GM18951 (cell line): Measurements from ENCODE around the gene TAS2R40.
"Not testable (repeated sequence)": the region's sequence is repeated elsewhere in the genome, so short reads cannot be mapped to it uniquely, and the experiment has no call there.

Experiments
- POLR2A ChIP-seq: IDR thresholded peaks from 4 replicates; pipeline ENCODE4 v1.6.1; 2011; ENCODE audit warnings: mild to moderate bottlenecking; ENCODE audit not compliant: insufficient read length, insufficient read depth; ENCODE audit errors: extremely low read depth
- in situ Hi-C: fragments of 300-500 bp; cut with MboI; formaldehyde crosslinking; loops from one replicate; pipeline ENCODE4 v1.12.0; 2022; ENCODE audit warnings: low sequenced_read_pairs, mixed read lengths, inconsistent platforms; ENCODE audit not compliant: unreplicated experiment

The TAS2R40 gene

DNA sequence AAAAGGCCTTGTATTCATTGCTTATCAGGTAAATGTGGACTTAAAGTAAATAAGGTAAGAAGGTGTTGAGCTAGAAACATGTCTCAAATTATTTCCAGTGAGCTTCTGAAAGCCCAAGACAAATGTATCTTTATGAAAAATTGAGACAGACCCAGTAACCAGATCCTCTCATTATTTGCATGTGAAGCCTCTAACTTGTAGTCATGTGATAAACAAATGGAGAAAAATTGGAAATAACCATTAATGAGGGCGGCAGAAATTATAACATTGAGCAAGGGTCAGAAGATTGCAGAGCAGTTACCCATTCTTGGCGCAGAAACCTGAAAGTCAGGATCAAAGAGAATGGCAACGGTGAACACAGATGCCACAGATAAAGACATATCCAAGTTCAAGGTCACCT lies at the start of gene TAS2R40:
TAS2R40 (plus strand) TSS at position 301 of the 400 bp plus-strand sequence; CDS start at position 343, 42 bp downstream.
- in situ Hi-C loops: loop anchor here (25.0 kb wide), 1 partner anchor 359 kb away; the partner anchor contains the start of gene EPHB6
- TF ChIP-seq POLR2A: no peak

DNA sequence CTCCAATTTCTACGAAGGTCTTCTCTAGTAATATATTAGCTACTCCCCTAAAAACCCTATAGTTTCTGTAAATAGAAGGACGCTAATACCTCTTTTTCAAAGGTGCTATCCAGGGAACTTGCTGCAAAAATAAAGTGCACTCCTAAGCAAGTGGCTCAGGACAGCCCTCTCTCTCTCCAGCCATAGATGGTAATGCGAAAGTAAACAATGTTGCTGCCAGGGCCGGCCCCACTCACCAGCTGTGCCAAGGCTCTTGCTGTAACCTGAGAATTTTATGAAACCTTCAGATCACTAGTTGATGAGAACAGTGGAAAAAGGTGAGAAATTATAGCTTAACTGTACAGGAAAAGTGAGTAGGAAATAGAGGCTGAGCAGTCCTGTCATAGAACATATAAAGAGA lies 49.5 kb upstream of the TAS2R40 start:
- TF ChIP-seq POLR2A: no peak
- in situ Hi-C loops: no loop called here

DNA sequence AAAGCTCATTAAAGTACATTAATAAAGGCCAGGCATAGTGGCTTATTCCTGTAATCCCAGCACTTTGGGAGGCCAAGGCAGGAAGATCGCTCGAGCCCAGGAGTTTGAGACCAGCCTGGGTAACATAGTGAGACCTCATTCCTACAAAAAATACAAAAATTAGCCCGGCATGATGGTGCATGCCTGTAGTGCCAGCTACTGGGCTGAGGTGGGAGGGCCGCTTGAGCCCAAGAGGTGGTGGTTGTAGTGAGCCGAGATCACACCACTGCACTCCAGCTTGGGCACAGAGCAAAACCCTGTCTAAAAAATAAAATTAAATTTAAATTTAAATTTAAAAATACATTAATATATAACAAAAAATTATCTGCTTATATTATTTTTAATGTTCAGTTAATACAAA lies 45.7 kb upstream of the TAS2R40 start:
- no peak for TF ChIP-seq POLR2A
- in situ Hi-C loops: no loop called here

DNA sequence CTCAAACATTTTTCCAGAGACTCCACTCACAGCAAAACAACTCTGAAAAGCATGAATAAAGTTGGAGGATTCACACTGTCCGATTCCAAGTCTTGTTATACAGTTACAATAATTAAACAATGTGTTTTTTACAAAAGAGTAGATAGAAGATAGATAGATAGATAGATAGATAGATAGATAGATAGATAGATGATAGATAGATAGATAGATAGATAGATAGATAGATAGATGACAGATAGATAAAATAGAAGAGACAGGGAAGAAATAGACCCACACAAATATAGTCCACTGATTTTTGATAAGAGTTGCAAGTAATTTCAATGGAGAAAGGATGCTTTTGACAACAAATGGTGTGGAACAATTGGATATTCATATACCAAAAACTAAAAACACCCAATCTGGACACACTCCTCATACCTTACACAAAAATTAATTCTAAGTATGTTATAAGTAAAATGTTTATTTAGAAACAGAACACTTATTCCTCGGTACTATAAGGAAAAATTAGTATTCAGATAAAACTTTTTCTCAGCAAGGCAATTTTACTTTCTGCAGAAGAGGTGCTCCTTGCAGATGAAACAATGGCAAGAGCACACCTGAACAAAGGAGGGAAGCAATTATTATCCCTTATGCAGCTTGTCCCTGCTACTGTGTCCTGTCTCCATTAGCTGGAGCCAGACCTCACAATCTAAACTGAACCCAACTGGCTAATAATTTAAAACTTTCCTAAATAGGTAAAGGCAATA lies 44.3 kb upstream of the TAS2R40 start:
- TF ChIP-seq POLR2A: no peak
- in situ Hi-C loops: no loop called here

DNA sequence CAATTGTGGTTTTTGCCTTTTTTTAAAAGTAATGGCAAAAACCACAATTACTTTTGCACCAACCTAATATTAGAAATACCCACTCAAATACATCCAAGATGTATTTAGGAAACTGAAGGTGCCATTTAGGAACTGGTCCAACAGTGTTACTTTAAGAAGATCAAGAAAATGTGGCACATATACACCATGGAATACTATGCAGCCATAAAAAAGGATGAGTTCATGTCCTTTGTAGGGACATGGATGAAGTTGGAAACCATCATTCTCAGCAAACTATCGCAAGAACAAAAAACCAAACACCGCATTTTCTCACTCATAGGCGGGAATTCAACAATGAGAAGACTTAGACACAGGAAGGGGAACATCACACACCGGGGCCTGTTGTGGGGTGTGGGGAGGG lies 41.1 kb upstream of the TAS2R40 start:
- in situ Hi-C loops: not testable (repeated sequence)

DNA sequence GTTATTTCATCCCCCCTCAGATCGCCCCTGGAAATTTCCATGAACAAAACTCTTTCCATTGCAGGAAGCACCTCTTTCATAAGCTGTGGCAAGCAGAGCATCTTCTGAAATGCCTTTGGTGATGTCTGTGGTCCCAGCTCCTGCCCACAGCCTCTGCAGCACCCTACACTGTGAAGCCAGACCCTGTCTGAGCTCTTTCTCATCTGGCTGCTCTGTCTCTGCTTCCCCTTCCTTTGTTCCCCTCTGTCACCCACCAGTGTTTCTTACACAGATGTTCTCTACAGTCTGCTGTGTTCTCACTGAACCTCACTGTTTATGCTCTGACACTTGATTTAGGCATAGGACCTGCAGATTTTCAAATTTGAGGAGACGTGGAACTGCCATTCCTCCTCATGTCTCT lies 40.5 kb upstream of the TAS2R40 start:
- in situ Hi-C loops: no loop called here
- TF ChIP-seq POLR2A: no peak

DNA sequence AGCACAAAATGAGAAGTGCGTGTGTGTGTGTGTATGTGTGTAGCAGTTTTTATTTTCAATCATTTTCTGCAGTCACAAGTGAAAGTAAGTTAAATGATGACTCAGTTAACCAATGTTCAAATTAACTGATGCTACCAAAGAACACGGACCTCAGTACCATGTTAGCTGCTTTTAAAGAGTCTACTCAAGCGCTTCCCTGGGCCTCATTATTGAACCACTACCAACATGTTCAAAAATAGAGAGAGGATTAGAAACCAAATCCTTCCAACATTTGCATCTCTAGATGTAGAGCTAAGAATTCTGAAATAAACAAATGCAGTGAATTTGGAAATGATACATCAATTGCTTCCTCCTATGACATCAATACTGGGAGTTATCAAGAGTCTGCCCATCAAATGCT lies 38.8 kb upstream of the TAS2R40 start, which contains the start of gene TAS2R39:
TAS2R39 (plus strand) TSS at position 396 of the 400 bp plus-strand sequence; CDS start at position 396, 0 bp downstream.
- no peak for TF ChIP-seq POLR2A
- in situ Hi-C loops: no loop called here

DNA sequence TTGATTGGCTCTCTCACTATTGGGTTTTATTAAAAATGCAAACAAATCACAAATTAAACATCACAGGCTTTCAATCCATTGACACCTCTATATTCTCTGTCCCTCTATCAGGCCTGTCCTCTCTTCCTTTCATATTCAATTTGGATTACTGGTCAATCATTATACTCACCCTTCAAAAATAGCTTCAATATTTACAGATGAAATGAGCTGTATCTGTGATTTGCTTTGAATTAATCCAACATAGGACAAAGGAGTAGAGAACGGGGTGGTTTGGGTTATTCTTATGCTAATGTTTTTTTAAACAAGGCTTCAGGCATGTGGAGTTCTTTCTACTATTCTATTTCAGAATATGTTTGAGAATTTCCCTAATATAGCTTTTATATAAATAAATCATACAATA lies 36.3 kb upstream of the TAS2R40 start:
- in situ Hi-C loops: no loop called here
- no peak for TF ChIP-seq POLR2A

DNA sequence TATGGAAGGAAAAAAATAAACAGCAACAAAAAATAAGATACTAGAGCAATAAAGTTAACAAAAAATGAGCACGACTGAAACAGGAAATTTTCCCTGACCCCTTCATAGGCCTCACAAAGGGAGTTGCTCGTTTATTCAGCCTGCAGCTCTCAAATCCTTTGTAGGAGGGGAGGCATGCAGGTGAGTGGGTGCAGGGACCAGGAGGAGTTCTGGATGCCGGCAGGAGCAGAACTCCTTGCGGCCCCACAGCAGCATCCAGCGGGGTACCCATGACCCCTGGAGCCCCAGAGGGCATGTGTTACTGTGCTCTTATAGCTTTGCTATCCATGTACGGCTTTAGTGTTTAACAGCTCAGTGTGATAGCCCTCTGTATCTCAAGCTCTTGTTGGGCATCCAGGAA lies 32.8 kb upstream of the TAS2R40 start:
- no peak for TF ChIP-seq POLR2A
- in situ Hi-C loops: no loop called here

DNA sequence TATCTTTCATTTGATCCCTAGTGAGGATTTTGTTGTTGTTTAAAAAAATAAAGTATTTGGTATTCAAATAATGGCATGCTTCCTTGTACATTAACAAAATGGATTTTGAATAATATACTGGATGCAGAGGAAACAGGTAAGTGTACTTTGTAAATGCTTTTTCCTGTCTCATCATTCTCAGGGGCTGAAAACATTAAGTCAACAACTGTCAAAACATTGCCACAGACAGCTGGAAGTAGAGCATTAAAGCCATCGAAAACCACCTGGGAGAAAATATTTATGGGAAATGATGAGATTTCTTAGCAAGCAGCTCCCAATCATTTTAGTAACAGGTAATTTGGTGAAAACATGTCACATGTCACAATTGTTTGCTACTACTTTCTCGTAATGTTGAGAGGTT lies 28.0 kb upstream of the TAS2R40 start:
- in situ Hi-C loops: no loop called here
- TF ChIP-seq POLR2A: no peak

DNA sequence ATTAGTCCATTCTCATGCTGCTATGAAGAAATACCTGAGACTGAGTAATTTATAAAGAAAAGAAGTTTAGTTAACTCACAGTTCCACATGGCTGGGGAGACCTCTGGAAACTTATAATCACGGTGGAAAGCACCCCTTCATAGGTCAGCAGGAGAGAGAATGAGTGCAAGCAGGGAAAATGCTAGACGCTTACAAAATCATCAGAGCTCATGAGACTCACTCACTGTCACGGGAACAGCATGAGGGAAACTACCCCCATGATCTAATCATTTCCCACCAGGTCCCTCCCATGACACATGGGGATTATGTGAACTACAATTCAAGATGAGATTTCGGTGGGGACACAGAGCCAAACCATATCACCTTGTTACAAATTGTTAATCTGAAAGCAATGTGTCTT lies 22.8 kb upstream of the TAS2R40 start:
- no peak for TF ChIP-seq POLR2A

DNA sequence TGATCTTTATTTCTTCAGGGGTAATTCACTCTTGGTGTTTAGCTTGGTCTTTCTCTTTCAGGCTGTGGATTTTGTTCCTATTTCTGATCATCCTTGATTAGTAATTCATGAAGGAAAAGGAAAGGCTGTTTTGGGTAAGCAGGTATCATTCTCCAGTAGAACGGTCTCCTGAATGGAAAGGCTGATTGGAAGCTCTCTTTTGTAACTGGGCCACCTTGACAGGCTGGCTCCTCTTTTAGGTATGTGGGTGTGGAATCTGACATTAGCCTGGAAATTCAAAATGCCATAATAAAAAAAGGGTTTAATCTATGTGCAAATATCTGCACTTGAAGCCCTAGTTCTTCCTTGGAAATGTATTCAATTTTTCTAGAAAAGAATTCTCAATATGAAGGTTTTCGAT lies 19.7 kb upstream of the TAS2R40 start:
- in situ Hi-C loops: loop anchor here (25.0 kb wide), 1 partner anchor 340 kb away; the partner anchor contains the start of gene EPHB6
- TF ChIP-seq POLR2A: no peak

More for the DNA sequence above, 22.8 kb upstream of the TAS2R40 start:
- in situ Hi-C loops: no loop called here

DNA sequence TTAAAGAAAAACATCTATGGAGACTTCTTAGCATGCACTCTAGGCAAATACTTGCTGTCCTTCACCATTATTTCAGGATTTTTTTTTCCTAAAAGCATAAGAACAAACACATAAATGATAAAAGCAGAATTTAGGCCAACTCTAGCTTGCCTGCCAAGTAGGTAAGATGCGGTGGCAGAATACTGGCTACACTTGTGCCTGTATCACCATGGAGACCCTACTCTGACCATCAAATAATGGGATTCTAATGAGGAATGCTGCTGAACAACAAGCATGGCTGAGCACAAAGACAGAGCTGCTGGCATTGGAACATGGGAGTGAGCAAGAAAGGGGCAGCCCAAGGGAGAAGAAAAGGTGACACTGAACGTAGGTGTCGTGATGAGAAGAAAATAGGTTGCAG lies 18.5 kb upstream of the TAS2R40 start:
- in situ Hi-C loops: loop anchor here (25.0 kb wide), 1 partner anchor 341 kb away; the partner anchor contains the start of gene EPHB6
- no peak for TF ChIP-seq POLR2A

DNA sequence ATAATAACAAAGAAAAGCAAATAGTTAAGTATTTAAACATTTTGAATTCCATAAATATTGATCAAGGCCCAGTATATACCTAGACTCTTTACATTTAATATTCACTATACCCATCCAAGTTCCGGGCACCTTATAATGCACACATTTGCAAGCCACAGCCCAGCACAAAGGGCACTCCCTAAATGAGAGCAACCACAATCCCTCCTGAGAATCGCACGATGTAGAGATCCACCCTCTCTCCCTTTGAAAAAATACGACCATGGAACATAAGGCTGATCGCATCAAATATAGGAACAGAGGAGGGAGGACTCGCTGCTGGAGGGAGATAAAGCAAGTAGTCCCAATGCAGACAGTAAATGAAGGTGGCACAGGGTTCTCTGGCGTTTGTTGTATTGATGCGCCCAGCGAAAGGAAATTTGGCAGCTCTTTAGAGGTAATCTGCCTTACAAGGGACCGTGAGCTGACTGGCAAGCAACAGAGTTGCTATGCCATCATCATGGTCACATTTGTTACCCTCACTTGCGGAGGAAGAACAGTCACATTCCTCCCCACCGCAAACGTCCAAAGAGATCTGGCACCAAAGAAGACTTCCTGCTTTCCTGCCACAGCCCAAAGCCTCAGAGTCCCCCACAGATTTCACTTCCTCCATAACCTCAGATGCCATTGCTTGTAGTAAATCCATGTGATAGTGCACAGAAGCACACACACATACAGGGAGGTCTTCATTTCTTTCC lies 16.1 kb upstream of the TAS2R40 start:
- in situ Hi-C loops: loop anchor here (25.0 kb wide), 1 partner anchor 343 kb away; the partner anchor contains the start of gene EPHB6

More for the DNA sequence above, 16.1 kb upstream of the TAS2R40 start:
- no peak for TF ChIP-seq POLR2A
